GM21390 (cell line): Measurements from ENCODE around the gene SOX13.

Experiments used
- ATAC-seq: cut with Tn5 transposase; IDR thresholded peaks from one replicate; pipeline ENCODE4 v1.9.1; 2021; ENCODE audit not compliant: unreplicated experiment

The SOX13 gene

DNA sequence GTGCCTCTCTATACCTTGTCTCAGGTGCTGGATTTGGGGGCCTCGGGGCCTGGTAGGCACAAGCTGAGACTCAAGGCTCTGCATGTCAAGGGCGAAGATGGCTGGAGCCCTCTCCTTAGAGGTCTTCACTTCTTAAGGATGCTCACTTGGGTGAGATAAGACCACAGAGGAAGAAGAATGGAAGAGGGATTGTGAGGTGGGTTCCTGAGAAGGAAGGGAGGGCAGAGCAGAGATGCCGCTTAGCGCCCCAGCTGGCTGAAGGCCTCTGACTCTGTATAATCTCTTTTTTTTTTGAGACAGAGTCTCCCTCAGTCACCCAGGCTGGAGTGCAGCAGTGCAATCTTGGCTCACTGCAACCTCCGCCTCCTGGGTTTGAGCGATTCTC is 32.2 kb downstream of the SOX13 start:
- no peak for ATAC-seq

DNA sequence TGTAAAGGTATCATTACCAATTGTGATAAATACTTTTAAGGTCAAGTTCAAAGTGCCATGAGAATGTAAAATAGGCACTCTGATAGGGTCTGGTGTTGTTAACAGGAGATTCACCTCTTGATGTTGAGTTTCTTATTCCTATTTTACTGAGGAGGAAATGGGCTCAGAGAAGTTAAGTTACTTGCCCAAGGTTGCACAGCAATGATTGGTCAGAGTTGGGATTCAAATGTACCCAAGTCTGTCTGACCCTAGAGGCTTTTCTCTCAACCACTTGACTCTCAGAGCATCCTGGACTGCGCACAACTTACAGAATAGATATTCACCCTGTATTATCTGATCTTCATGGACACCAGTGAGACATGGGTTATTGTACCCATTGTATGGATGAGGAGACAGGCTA is 33.9 kb downstream of the SOX13 start:
- no peak for ATAC-seq

DNA sequence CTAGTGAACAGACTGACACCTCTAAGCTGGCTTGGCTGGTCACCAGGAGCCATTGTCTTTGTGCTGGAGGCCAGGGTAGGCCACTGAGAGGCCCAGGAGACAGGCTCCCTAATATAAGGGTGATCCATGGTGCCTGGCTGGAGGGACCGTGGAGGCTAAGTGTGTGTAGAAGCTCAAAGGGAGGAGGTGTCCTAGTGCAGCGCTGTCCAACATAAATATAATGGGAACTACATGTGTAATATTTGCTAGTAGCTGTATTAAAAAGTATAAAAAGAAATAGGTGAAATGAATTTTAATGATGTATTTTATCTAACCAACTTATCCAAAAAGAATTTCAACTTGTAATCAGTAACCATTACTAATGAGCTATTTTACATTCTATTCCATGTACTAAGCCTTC is 35.0 kb downstream of the SOX13 start:
- no peak for ATAC-seq

- ATAC-seq = no peak
Observed at GRCh38 chr1:204108312-204109141, 35.6 kb downstream of the SOX13 start.

GRCh38 chr1:204110894-204111633 is 38.1 kb downstream of the SOX13 start:
- no peak for ATAC-seq

DNA sequence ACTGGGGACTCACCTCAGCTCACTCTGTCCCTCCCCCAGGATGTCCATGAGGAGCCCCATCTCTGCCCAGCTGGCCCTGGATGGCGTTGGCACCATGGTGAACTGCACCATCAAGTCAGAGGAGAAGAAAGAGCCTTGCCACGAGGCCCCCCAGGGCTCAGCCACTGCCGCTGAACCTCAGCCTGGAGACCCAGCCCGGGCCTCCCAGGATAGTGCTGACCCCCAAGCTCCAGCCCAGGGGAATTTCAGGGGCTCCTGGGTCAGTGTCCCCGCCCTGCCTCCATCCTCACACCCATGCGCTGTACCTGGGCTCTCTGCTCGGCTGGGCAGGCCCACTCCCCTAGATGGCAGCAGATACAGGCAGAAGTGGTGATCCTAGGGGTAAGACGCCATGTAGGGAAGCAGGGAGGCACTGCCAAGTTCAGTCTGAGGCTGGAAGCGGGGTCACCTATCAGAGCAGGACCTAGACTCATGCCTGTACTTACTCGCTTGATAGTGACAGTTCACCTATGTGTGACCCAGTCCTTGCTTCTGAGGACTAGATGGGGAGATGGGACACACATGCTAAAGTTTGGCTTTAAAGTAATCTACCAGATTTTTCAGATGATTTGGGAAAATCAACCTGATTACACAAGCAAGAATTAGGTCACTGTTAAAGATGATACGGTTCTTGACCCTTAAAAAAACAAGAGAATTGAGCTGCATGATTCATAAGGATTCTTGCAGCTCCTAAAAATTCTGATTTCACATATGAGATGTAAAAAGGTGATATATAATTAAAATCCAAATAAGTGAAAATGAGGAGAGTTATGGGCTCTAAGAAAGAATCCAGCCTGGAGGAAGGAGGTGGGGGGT is 40.2 kb downstream of the SOX13 start:
- ATAC-seq = no peak

- ATAC-seq = no peak
Observed at GRCh38 chr1:204113896-204114295, 41.0 kb downstream of the SOX13 start.

DNA sequence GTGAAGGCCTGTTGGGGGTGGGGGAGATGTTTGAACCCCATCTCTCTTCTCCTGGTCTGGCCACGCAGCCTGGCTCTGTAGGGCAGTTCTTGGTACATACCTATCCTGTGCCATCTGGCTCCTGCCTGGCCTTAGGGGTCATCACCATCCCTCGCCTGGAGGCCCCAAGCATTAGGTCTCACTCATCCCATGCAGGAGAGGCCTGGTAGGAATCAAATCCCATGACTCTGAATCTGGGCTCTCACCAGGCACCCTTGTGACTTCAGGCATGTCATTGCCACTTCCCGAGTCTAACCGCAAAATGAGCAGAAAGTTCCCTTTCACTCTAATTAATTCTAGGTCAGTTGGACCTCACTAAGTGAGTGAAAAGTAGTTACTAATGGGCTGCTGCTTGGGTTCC is 41.7 kb downstream of the SOX13 start:
- ATAC-seq = no peak

- ATAC-seq = no peak
Observed at GRCh38 chr1:204115116-204115515, 42.2 kb downstream of the SOX13 start.

GRCh38 chr1:204116539-204116938 is 43.6 kb downstream of the SOX13 start:
- ATAC-seq = no peak

- no peak for ATAC-seq
Observed at GRCh38 chr1:204121840-204122555, 49.1 kb downstream of the SOX13 start.

- ATAC-seq = no peak
Observed at GRCh38 chr1:204123376-204123775, 50.5 kb downstream of the SOX13 start.

GRCh38 chr1:204124639-204125038 is 51.7 kb downstream of the SOX13 start:
- ATAC-seq = no peak

- no peak for ATAC-seq
Observed at GRCh38 chr1:204125759-204126351, 52.9 kb downstream of the SOX13 start.

GRCh38 chr1:204126386-204126785 is 53.5 kb downstream of the SOX13 start:
- no peak for ATAC-seq

- ATAC-seq = no peak
Observed at GRCh38 chr1:204126956-204127355, 54.0 kb downstream of the SOX13 start.

GRCh38 chr1:204127597-204128242 is 54.8 kb downstream of the SOX13 start:
- ATAC-seq = no peak

DNA sequence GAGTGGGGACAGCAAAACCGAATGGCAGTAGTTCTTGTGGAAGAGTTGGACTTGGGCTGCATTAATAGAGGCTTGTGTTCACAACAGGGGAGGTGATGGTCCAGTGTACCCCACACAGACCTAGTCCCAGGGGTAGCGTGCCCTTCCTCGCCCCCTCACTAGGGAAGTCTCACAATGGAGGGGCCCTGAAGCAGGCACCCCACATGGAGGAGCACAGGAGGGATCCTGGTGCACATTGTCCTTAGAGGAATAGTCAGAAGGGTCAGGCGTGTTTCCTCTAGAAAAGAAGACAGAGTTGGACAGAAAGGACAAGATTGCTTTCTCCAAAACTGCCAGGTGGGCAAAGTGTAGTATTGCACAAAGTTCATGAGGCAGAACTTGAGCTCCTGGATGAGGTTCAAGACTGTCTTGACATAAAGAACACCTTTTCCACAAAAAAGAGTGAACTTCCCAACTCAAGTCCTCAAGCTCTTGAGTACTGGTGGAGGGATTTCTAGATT is 55.6 kb downstream of the SOX13 start:
- ATAC-seq = no peak

DNA sequence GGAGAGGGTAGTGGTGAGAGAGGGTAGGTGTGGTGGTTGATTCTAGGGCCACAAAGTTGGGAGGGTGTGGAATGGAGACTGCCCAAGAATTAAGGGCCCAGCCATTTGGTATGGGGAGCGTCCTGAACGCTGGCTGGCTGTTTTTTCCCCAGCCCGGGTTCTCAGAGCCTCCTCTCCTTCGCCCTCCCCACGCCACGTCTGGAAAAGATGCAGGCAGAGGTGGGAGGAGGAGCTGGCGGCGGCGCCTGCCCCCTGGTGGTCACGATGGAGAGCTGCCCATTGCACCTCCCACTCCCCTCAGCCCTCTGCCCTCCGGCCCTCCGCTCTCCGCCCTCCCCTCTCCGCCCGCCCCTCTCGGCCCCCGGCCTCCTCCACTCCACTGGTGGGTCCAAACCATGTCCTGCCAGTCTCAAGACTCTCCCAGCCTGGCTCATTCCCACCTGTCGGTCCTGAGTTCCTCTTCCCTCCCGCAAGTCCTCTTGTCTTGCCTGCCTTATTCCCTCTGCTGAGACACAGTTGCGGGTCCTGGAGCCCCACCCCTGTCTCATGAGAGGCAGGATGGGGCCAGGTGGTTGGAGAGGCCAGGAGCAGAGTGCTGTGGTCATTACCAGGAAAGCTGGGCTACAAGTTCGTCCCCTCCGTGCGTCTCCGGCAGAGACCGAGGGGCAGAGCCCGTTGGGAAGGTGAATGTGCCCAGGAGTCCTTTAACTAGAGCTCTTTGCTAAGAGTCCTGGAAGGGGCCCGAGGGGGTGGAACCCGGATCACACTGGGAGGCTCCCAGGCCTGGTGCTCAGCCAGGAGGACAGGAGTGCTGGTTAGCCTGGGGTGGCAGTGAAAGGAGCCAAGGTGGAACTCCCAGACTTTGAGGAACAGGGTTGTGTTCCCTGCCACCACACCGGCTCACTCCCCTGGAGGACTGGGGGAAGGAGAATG is 56.3 kb downstream of the SOX13 start:
- ATAC-seq = no peak
